NCI-H526 (cell line): ENCODE data around the gene UBL4A.
"Not testable (repeated sequence)": the region's sequence is repeated elsewhere in the genome, so short reads cannot be mapped to it uniquely, and the experiment has no call there.

ENCODE experiments used
- DNase-seq, 2 experiments: peaks; one replicate each; lab custom pipeline; 2025; lab: John Stamatoyannopoulos, UW

Gene UBL4A

DNA sequence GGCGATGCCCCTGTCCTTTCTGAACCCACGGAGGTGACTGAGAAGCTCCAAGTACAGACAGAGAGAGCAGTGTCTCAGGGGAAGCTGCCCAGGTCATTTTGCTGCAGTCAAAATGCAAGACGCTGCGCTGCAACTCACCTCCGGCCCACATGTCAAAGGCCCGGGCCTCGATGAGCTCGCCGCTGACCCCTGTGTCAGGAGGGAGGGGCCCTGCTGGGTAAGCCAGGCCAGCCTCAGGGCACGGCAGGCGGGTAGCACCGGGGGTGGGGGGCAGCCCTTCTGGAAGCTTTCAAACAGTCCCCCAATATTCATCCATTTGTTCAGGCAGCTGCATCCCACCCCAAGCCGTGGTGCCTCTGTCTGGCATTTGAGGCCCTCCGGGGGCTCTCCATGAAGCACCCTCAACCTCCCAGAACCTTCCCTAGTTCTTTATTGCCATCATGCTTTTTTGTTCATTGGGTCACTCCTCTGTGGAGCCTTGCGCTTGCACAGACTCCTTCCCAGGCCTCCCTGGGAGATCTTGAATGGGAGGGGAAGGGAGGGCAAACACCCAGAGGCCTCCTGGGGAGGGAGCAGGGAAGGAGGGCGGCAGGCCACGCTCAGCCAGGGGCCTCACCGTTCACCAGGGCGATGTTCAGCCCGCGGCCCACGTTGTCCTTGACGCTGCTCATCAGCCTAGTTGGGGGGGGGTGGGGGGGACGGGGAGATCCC, 21.4 kb upstream of the UBL4A start:
- no peak for DNase-seq

DNA sequence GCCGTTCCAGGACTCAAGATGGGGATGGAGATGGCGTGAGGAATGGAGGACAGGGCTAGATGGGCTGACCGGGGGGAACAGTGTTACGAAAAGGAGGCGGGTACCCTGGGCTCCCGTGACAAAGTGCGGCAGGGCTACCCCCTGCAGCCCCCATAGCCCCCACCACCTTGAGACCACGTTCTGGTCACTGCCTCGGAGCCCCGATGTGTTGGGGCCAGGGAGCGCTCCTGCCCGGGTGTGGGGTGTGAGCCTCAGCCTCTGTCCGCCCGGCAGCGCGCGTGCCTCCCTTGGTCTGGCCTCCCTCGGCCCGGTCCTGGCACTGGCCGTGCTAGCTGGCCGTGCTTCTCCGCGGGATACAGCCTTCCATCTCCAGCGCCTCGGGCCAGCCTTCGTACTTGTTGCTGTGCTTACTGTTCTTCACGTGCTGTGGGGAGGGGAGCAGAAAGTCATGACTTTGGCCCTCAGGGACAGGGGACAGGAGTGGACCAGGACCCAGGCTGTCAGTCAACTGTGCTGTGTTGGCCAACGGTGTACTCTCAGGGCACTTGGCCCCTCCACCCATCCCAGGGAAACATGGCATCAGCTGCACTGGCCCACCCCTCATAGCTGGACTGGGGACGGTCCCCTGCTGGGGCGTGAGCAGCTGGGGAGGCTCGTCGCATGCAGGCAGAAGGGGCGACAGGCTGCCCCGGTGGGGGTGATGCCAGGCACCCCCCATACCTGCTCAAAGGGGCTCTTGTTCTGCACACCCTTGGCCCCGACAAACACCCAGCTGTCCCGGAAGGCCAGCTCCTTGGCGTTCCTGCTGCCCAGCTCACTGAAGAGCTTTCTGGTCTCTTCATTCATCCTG, 20.3 kb upstream of the UBL4A start:
- DNase-seq, result no peak

DNA sequence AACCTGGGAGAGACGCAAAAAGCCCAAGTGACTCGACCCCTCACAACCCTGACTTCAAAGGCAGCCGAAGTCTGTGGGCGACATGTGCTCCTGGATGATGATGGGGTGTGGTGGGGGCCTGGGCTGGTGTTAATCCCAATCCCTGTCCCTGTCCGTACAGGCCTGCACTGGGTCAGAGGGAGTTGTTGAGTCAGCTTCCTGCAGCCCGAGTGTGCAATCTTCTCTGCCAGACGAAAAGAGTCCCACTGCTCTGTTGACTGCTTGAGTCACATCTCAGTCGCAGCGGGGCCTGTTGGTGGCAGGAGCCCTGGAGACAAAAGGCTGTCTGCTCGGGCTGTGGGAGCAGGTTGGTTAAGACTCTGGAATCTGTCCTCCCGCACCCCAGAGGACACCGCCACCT, 19.3 kb upstream of the UBL4A start:
- DNase-seq, result no peak

DNA sequence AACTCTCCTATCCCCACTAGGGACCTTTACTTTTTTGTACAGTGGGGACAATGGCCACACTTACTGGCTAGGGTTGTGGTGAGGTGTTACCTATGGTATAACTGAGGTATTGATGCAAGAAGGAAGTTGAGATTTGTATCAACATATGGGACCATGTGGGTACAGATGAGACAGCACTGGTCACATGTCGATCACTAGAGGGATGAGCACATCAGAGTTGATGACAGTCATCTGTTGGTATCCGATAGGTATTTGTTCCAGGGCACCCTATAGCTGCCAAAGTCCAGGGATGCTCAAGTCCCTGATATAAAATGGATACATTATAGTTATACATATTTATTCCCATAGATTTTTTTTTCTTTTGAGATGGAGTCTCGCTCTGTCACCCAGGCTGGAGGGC, 16.6 kb upstream of the UBL4A start:
- no peak for DNase-seq

DNA sequence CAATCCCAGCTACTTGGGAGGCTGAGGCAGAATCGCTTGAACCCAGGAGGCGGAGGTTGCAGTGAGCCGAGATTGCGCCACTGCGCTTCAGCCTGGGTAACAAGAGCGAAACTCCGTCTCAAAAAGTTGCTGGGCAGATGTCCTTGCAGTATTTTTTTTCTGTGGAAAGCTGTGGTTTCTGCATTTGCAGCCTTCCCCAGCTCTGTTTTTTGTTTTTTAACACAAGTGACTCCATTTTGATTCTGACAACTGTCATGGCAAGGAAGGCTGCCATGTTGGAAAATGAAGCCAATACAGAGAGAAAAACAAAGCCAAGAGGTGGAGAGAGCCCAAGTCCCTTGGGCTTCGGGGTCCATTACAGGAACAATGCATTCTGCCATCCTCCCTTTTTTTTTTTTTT, 15.7 kb upstream of the UBL4A start:
- DNase-seq, result no peak

DNA sequence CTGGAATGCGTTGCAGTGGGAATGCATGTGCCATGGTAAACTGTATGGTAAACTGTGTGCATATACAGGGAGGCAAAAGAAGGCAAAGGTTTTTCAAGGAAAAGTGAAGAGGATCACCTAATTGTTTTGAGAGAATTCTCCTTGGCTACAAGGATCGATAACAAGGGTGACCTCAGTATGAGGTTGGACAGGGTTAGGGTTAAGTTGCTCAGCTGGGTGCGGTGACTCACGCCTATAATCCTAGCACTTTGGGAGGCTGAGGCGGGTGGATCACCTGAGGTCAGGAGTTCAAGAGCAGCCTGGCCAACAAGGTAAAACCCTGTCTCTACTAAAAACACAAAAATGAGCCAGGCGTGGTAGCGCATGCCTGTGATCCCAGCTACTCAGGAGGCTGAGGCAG, 15.0 kb upstream of the UBL4A start:
- not testable (repeated sequence) for DNase-seq

DNA sequence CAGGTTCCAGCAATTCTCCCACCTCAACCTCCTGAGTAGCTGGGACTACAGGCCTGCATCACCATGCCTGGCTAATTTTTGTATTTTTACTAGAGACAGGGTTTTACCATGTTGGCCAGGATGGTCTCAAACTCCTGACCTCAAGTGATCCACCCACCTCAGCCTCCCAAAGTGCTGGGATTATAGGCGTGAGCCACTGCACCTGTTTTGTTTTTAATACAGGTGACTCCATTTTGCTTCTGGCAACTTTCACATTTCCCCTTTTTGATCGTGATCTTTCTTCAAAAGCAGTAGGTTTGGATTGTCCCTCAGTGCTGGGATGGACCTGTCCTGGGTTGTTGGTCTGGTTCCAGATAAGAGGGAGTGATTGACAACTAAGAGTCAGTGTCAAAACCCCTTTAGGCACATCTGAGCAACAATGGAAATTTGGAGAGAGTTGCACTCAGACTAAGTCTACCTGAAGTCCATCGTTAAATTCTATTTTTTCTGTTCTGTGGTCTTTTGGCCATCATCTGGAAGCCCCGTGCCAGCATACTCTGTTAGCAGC, 10.2 kb upstream of the UBL4A start:
- DNase-seq, result not testable (repeated sequence)

DNA sequence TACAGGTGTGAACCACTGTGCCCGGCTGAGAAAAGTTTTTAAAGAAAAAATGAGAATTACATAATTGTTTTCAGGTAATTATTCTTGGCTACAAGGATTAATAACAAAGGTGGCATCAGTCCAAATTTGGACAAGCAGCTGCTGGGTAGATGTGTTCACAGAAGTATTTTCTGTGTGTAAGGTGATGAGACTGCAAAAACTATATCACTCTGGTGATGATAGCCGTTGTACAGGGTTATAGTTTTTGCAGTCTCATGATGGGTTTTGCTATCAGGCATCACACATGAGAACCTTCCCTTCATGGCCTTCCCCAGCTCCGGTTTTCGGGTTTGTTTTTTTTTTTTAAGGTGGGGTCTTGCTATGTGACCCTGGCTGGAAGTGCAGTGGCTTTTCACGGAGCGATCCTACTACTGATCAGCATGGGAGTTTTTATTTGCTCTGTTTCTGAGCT, 9.1 kb upstream of the UBL4A start:
- DNase-seq, result no peak

DNA sequence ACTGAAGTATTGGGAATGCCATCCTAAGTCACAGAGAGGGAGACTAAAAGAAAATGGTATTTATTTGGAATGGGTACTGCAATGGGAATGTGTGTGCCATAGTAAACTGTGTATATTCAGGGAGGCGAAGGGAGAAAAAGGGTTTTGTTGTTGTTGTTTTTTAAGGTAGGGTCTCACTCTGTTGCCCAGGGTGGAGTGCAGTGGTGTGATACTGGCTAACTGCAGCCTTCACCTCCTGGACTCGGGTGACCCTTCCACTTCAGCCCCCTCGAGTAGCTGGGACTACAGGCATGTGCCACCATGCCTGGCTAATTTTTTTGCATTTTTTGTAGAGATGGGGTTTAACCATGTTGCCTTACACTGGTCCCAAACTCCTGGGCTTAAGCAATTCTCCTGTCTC, 8.3 kb upstream of the UBL4A start:
- no peak for DNase-seq

DNA sequence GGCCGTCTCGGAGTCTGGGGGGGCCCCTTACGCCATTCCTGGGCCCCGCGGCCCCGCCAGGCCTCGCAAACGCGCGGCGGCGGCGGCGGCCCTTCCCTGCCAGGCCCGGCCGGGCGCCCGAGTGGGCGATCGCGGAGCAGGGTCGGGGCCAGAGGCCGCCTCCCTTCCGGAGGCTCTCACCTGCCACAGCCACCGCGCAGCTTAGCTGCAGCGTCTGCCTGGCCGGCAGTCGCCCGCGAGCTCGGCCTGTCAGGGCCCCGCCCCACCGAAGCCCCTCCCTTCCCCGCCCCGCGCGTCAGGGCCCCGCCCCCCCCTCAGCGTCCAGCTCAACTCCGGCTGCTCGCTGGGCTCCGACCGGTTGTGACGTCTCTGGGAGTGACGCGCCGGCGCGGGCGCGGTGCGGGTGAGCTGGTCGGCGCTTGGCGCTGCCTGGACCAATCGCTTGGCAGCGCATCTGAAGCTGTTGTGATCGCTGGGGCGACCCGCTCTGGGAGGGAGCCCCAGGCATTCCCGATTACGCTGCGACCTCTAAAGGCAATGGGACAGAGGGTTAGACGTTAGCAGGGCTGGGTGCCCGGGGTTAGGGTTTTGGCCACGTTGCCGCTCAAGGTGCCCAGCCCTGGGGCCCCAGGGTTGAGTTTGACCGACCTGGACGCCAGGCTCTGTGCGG, 4.1 kb upstream of the UBL4A start, which contains the start of gene SLC10A3:
Gene SLC10A3, minus strand, starts transcription at position 216 of the 670 bp plus-strand sequence. CDS start 1,689 bp downstream, outside the sequence.
- peak; percentile 94 to 99 for DNase-seq

DNA sequence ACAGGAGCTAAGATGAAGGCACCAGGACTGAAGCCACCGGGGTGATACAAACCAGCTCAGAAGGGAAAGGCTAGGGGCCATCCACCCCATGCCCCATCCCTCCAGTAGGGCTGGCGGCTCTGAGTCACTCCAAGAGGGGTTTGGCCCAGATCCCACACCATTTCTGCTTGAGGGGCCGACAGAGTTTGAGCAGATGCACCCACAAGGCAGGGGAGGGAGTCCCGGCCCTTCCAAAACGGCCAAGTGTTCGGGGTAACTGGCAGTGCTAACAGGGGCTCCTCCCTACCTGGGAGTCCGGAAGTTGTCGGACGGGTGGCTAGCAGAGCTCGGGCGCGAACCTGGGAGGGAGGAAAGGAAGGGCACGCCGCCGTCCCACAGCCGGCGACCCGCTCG, 3.6 kb upstream of the UBL4A start:
- DNase-seq, result peak in 1 of 2 experiments; percentile 50

DNA sequence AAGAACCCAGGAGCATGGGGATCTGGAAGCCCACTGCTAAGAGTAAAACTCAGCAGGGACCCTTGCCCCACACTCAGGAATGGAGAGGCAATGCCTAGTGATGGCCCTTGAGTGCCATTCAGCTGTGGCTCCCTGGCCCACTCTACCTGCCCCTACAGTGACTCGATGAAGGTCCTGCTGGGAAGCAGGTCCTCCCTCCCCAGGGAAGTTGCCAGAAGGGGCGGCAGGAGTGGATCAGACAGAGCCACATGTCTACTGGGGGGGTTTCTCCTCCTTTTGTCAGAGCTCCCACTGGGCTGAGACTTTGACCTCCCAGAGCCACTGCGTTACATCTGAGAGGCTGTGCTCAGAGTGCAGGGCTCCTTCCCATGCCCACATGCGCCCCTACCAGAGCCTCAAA, 2.8 kb upstream of the UBL4A start:
- no peak for DNase-seq

DNA sequence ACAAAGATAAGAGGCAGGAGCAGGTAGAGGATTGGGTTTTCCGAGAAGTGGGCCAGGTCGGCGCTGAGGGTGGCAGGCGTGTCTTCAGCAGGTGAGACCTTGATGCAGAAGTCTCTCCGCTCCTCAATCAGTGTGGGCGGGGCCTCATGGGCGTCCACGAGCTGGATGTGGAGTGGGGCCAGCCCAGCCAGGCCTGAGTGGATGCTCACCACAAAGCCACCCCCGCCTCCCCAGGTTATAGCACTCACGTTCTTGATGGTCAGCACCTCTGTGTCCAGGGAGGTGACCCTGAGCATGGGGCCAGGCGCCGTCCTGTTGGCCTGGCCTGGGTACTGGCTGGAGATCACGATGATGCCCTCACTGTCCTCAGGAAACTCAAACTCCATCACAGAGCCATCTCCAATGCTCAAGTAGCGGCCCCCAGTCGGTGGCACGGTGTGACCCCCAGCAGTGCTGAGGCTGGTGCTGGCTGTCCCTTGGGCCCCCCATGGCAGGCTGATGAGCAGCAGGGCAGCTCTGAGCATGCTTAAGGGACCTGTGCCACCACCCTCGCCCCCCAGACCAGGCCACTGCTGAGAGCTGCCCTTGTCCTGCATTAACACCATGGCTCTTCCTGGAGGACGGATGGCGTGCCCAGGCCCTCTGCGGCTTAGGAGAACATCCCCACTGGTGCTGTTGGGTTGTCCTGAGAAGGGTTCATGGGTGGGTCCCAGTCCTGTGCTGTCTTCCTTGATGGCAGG, 2.1 kb upstream of the UBL4A start:
- DNase-seq, result no peak

DNA sequence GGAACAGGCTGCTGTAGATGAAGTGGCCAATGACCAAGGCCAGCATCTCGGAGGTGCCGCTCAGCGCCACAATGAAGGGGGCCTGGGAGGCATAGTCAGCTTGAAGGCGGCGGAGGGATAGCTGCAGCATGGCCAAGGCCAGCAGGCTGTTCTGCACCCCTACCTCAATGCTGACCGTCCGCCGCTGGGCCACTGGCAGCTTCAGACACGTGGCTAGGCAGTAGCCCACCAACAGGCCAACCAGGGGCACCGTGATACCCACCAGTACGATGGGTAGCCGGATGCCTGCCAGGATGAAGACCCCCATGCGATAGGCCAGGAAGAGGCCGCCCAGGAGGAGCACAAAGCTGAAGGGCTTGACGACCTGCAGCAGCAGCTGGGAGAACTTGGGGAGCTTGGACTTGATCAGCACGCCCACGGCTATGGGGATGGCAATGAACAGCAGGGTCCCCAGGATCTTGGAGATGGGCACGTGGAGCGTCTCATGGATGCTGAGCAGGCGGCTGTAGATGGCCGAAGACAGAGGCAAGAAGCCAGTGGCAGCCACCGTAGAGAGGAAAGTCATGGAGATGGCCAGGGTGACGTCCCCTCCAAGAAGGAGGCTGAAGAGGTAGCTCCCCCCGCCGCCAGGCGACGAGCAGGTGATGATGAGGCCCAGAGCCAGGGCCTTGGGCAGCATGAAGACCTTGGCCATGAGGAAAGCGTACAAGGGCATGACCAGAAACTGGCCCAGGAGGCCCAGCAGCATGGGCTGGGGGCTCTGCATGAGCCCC, 1.3 kb upstream of the UBL4A start:
- no peak for DNase-seq

DNA sequence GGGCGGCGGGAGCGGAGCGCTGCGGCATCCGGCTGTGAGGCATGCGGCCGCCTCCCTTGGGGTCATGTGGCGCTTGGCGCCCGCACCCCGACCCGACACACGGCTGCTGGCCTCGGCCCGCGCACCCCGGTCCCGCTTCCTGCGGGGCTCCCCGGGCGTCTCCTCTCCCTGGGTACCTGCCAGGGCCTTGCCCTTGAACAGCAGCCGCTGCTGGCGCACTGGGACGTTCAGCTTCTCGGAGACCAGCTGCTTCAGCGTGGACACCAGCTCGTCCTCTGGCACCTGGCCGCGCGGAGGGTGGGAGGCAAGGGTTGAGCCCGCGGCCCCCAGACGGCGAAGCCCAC, 391 bp downstream of the UBL4A start:
- peak in 1 of 2 experiments; percentile 71 for DNase-seq

DNA sequence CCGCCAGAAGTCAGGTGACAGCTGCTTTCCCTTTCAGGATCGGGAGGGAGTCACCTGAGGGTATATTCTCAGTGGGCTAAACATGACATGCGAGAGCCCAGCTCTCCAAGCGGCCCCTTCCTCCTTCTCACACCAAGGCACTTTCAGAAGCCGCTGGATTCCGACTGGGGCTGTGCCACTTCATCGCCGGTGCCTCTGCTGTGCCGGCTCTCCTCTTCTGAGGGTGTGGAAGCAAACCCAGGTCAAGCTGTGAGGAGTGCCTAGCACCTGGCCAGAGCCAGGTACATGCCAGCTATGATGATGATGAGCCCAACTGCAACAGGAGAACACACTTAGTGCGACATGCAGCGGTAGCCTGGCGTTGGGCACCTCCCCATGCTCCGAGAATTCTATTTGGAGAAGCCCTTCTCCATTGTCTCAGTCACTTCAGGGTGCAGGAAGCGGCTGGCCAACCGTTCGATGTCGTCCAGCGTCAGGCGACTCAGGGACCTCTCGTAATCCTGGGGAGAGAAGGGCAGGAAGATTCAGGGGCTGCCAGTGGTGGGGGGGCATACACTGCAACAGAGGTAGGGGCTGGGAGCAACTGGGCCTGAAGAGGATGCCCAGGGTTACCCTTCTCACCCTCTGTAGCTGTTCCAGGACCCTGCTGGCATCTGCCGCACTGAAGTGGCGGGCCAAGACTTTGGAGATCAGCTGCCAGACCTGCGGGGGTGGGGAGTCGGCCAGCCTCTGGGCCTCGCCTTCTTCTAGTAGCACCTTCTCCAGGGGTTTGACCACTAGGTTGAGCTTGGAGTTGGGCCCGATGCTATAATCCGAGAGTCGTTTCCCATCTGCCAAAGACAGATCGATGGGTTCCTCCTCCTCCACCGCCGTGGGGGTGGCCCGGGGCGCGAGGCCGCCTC, 1.0 kb downstream of the UBL4A start:
- DNase-seq, result peak in 1 of 2 experiments; percentile 60

DNA sequence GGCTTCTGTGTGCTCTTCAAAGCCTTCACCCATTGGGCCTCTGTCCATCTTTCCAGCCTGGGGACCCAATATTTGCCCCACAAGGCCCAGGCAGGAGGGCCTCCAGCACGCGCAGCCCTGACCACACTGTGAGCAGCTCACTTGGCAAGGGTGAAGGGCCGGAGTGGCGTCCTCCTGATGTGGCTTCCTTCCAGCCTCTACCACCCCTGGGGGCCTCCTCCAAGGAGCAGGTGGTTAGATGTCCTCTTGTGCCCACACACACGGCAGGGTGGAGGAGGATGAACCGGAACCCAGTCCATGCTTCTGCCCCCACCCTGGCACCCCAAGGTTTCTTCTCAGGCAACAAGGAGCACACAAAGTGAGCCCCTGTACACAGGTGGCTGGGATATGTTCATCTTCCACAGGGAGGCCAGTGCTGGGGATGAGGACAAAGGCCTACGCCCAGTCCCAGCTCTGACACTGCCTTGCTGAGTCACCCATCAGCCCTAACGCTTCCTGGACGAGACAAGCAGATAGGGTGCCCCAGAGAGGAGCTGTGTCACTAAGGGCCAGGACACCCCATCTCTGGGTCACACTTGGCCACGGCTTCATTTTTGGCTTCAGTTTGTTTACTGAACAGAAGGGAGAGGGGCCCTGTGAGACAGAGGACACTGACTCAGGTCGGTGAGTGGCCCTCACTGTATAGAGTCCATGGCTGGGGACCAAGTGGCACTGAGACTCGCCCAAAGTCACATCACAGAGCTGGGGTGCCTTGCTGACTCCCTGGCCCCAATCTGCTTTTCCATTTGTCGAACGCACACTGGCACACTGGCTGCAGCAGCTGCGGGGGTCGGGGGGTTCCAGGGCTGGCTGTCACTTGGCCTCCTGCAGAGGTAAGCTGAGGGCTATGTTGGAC, 1.9 kb downstream of the UBL4A start:
- DNase-seq, result no peak

DNA sequence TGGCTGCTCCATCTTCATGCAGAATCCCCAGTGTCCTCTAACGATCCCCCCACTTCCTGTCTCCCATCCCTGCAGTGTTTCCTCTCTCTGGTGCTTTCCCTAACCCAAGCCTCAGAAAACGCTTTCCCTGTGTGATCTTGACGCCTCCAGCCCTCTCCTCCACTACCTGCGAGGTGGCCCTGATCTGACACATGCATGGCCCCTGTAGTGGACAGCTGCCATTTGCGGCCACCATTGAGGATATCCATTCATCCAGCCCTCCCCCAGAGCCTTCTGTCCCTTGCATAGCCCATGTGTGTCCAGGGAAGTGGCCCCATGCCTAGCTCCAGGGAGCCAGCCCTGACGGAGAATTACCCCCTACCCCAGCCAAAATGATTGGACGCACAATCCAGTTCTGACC, 3.1 kb downstream of the UBL4A start:
- no peak for DNase-seq

DNA sequence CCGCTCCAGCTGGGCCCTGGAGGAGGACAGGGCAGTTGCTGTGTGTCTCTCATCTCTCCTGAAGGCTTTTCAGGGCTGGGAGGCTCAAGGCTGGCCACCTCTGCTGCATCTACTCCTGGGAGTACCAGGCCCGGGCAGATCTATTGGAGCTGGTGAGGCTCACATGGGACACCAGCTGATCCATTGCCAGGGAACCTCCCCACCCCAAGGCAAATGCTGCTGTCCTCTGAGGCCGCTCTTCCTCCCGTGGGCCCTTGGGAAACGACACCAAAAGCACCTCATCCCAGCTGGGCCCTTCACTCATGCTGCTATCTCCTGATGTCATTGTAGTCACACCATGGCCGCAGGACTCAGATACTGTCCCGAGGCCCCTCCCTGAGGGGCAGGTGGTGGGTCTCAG, 3.6 kb downstream of the UBL4A start:
- no peak for DNase-seq
